ENCODE measurements around the gene SSMEM1. TPM values are rescaled to one million over a fixed set of nuclear protein-coding genes. Genes with fewer than 3 reads are reported as not detected.
"Not testable (repeated sequence)": the region's sequence is repeated elsewhere in the genome, so short reads cannot be mapped to it uniquely, and the experiment has no call there.

Gene SSMEM1
- total RNA-seq, 1 experiment from 2014 or later: not detected

DNA sequence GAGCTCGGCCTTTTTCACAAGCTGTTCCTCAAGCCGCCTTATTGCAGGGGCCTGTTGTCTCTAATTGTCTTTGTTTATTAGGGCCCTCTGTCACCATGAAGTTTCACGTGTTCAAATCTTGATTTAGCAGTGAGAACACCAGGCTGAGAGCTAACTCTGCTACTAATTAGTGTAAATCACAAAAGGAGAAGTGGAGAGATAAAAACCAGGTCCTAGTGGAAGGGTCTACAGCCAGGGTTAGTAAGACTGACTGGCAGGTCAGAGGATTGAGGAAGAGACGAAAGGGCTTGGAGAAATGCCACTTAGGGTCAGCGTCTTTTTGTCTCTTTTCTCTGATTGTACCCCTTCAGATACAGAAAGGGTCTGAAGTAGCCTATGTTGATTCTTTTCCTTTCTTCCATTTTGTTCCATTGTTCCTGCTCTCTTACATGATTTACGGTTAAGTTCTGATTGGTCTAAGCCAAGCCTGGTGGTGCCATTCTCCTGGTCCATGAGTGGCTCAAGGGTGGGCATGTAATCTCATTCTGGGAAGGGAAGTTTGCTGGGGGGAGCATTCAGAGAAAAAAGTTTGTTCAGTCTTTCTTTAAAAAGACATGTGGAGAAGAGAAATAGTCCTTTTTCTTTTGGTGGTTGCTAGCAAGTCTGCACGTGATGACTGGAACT lies 21.3 kb downstream of the SSMEM1 start:
- no peak overlapping the region for H3K4me3 Mint-ChIP-seq
- Histone ChIP-seq H2BK120ac (ENCODE audit: low read depth, low read length, poor library complexity, severe bottlenecking) (no peak overlapping the region), H2BK5ac (ENCODE audit: insufficient read length, low read length) (no peak overlapping the region), H4K8ac (replicated peaks; ENCODE audit: insufficient read length, low read depth, low read length) (no peak overlapping the region), H3K4ac (ENCODE audit: low read depth, low read length) (no peak overlapping the region), H3K27ac (ENCODE audit: insufficient read length, low read depth, low read length) (no peak overlapping the region), H3K79me2 (ENCODE audit: insufficient read depth, low read length) (no peaks in the 10 kb centered on the region), H2BK12ac (ENCODE audit: insufficient read length, low read depth, low read length) (no peak overlapping the region), H2BK20ac (ENCODE audit: low read depth, low read length, poor library complexity, severe bottlenecking) (no peak overlapping the region), H3K9me3 (ENCODE audit: control insufficient read depth, low read depth, low read length) (no peaks in the 10 kb centered on the region), H4K5ac (ENCODE audit: insufficient read length, low read depth, low read length) (no peak overlapping the region), H3K9ac (ENCODE audit: extremely low read depth, insufficient read length, low read length) (no peak overlapping the region), H3K14ac (ENCODE audit: insufficient read depth, low read length) (no peak overlapping the region), H2BK15ac (ENCODE audit: low read depth, low read length) (no peak overlapping the region), H3K18ac (ENCODE audit: insufficient read length, low read depth, low read length) (no peak overlapping the region), H2AK5ac (ENCODE audit: insufficient read length, low read length) (no peak overlapping the region), H4K20me1 (ENCODE audit: control insufficient read depth, insufficient read depth, insufficient read length) (no peaks in the 10 kb centered on the region), H3K4me2 (ENCODE audit: insufficient read depth, insufficient read length, low read length) (no peak overlapping the region), H3K56ac (ENCODE audit: insufficient read length, low read depth, low read length) (no peak overlapping the region), H3K79me1 (ENCODE audit: insufficient read depth, low read depth, low read length, poor library complexity, severe bottlenecking) (no peaks in the 10 kb centered on the region), H3T11ph (ENCODE audit: low read length) (no peak overlapping the region), H4K91ac (ENCODE audit: insufficient read length, low read depth, low read length) (no peak overlapping the region), H3K23me2 (ENCODE audit: insufficient read length, low read depth, low read length, poor library complexity, severe bottlenecking) (no peaks in the 10 kb centered on the region), H3K23ac (ENCODE audit: insufficient read length, low read depth, low read length) (no peak overlapping the region), H3K27me3 (ENCODE audit: insufficient read depth, low read length) (no peaks in the 10 kb centered on the region), H2AFZ (ENCODE audit: low read length) (peak overlapping the region; percentile 77), H3K4me1 (ENCODE audit: insufficient read depth, low read length) (no peaks in the 10 kb centered on the region)
- no peak overlapping the region for H3K27ac Mint-ChIP-seq
- TF ChIP-seq, protein P1, sequence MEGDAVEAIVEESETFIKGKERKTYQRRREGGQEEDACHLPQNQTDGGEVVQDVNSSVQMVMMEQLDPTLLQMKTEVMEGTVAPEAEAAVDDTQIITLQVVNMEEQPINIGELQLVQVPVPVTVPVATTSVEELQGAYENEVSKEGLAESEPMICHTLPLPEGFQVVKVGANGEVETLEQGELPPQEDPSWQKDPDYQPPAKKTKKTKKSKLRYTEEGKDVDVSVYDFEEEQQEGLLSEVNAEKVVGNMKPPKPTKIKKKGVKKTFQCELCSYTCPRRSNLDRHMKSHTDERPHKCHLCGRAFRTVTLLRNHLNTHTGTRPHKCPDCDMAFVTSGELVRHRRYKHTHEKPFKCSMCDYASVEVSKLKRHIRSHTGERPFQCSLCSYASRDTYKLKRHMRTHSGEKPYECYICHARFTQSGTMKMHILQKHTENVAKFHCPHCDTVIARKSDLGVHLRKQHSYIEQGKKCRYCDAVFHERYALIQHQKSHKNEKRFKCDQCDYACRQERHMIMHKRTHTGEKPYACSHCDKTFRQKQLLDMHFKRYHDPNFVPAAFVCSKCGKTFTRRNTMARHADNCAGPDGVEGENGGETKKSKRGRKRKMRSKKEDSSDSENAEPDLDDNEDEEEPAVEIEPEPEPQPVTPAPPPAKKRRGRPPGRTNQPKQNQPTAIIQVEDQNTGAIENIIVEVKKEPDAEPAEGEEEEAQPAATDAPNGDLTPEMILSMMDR (conservative IDR thresholded peaks at IDR 0.05): no peak
- DNase-seq: no peak
- peaks cover 7% of the 10 kb centered on the region for H3K27me3 Mint-ChIP-seq (ENCODE audit: low read depth)
- H3K36me3 Mint-ChIP-seq (ENCODE audit: insufficient read depth in 1 of 3, low read depth in 3 of 3): peaks cover 0 to 15% (median 2%) of the 10 kb centered on the region in 3 experiments; a peak in 4 of 7 replicates
- peaks cover 18 to 21% of the 10 kb centered on the region in 2 experiments for H3K4me1 Mint-ChIP-seq
- no CpG with 5 or more reads among the region's 7 CpGs for WGBS (ENCODE audit: extremely low coverage, insufficient read length, low lambda C conversion rate)
- H3K9me3 Mint-ChIP-seq: peaks cover 3% of the 10 kb centered on the region in 2 experiments; a peak in 4 of 5 replicates

GRCh38 chr7:130229981-130230380 lies 22.3 kb downstream of the SSMEM1 start:
- not testable (repeated sequence) for H3K4ac ChIP-seq (ENCODE audit: low read depth, low read length); H3K14ac ChIP-seq (ENCODE audit: insufficient read depth, low read length); H3T11ph ChIP-seq (ENCODE audit: low read length); H4K20me1 ChIP-seq (ENCODE audit: control insufficient read depth, insufficient read depth, insufficient read length); H3K79me2 ChIP-seq (ENCODE audit: insufficient read depth, low read length); H3K27me3 Mint-ChIP-seq (ENCODE audit: low read depth); H3K27me3 ChIP-seq (ENCODE audit: insufficient read depth, low read length); H2AK5ac ChIP-seq (ENCODE audit: insufficient read length, low read length); H4K8ac ChIP-seq (replicated peaks; ENCODE audit: insufficient read length, low read depth, low read length); H3K23ac ChIP-seq (ENCODE audit: insufficient read length, low read depth, low read length); H3K4me1 ChIP-seq (ENCODE audit: insufficient read depth, low read length); H3K79me1 ChIP-seq (ENCODE audit: insufficient read depth, low read depth, low read length, poor library complexity, severe bottlenecking); H4K5ac ChIP-seq (ENCODE audit: insufficient read length, low read depth, low read length); H3K18ac ChIP-seq (ENCODE audit: insufficient read length, low read depth, low read length); H2AFZ ChIP-seq (ENCODE audit: low read length); H2BK5ac ChIP-seq (ENCODE audit: insufficient read length, low read length); DNase-seq; H2BK15ac ChIP-seq (ENCODE audit: low read depth, low read length); H2BK120ac ChIP-seq (ENCODE audit: low read depth, low read length, poor library complexity, severe bottlenecking); H3K4me3 Mint-ChIP-seq; H3K56ac ChIP-seq (ENCODE audit: insufficient read length, low read depth, low read length); H3K27ac ChIP-seq (ENCODE audit: insufficient read length, low read depth, low read length); H3K4me2 ChIP-seq (ENCODE audit: insufficient read depth, insufficient read length, low read length); H3K9me3 Mint-ChIP-seq; H3K9ac ChIP-seq (ENCODE audit: extremely low read depth, insufficient read length, low read length); H3K27ac Mint-ChIP-seq; H3K9me3 ChIP-seq (ENCODE audit: control insufficient read depth, low read depth, low read length); H3K23me2 ChIP-seq (ENCODE audit: insufficient read length, low read depth, low read length, poor library complexity, severe bottlenecking); H2BK20ac ChIP-seq (ENCODE audit: low read depth, low read length, poor library complexity, severe bottlenecking); H4K91ac ChIP-seq (ENCODE audit: insufficient read length, low read depth, low read length); H2BK12ac ChIP-seq (ENCODE audit: insufficient read length, low read depth, low read length)
- Mint-ChIP-seq H3K36me3 (ENCODE audit: insufficient read depth in 1 of 3, low read depth in 3 of 3) (peaks cover 0 to 13% (median 2%) of the 10 kb centered on the region in 3 experiments; a peak in 4 of 7 replicates), H3K4me1 (peaks cover 18 to 21% of the 10 kb centered on the region in 2 experiments)
- whole genome bisulfite sequencing (ENCODE audit: extremely low coverage, insufficient read length, low lambda C conversion rate): no CpG with 5 or more reads among the region's 28 CpGs
